DMS 273 (cell line): ENCODE measurements around the gene OGDHL.
A peak's percentile ranks its signal among the peaks of the same experiment; 100 is the strongest.
"Not testable (repeated sequence)": the region's sequence is repeated elsewhere in the genome, so short reads cannot be mapped to it uniquely, and the experiment has no call there.

ENCODE experiments used
- DNase-seq: peaks from one replicate; lab custom pipeline; 2025; ENCODE audit not compliant: unreplicated experiment; lab: John Stamatoyannopoulos, UW

Gene OGDHL

DNA sequence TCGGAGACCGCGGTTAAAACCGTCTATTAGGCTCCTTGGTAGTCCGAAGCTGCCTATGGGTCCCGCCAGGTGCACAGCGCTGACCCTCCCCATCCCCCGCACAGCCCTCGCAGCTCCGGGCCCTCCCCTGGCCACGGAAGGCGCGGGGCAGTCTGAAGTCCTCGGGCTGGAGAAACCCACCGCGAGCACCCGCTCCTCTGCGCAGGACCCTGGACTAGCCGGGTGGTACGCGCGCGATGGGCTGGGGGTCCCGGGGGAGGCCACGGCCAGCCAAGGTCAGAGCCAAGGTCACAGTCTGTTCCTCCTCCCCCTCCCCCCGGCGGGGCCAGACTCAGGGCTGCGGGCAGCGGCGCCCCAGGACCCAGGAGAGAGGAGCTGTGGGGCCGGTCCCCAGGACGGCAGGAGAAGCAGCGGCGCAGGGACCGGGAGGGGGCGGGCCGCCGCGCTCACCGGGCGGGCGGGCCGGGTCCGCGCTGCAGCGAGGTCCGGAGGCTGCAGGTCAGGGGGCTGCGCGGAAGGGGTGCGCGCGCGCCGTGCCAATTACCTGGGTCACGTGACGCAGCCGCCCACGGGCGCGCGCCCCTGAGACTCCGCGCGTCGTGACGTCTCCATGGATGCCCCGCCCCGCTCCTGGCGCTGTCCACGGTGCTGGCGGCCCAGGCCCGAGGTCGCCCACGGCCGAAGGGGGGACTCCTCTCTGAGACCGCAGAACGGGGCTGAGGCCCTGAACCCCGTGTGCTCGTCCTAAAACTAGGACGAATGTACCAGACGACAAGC lies at the start of gene OGDHL:
TSS of gene OGDHL (minus strand) at position 535 of the 777 bp plus-strand sequence. CDS start 3,731 bp downstream, outside the sequence.
- DNase-seq, result peak; percentile 81

DNA sequence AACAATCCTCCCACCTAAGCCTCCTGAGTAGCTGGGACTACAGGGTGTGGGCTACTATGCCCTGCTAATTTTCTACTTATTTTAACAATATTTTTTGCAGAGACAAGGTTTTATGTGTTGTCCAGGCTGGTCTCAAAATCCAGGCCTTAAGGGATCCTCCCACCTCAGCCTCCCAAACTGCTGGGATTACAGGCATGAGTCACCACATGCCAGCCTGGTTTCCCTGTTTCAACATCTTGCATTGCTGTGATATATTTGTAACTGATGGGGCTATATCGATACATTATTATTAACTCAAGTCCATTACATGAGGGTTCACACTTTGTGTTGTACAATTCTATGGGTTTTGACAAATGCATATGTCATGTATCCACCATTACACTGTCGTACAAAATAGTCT lies 41.9 kb upstream of the OGDHL start:
- DNase-seq, result no peak

DNA sequence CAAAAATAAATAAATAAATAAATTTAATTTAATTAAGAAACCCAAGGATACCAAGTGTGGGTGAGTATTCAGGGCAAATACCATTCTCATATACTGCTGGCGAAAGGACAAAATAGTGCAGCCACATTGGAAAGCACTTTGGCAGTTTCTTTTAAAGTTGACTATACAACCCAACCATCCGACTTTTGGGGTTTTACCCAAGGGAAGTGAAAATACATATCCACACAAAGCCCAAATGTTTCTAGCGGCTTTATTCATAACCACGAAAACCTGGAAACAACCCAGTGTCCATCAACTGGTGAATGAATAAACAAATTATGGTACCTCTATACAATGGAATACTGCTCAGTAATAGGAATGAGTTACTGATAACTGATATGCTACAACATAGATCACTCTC lies 36.2 kb upstream of the OGDHL start:
- DNase-seq, result no peak

DNA sequence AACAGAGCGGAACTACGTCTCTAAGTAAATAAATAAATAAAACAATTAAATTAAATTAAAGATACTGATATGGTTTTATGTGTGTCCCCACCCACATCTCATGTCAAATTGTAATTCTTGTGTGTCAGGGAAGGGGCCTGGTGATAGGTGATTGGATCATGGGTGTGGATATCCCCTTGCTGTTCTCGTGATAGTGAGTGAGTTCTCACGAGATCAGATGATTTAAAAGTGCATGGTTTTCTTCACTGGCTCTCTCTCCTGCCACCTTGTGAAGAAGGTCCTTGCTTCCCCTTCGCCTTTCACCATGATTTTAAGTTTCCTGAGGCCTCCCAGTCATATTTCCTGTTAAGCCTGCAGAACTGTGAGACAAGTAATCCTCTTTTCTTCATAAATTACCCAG lies 29.0 kb upstream of the OGDHL start:
- DNase-seq, result no peak

DNA sequence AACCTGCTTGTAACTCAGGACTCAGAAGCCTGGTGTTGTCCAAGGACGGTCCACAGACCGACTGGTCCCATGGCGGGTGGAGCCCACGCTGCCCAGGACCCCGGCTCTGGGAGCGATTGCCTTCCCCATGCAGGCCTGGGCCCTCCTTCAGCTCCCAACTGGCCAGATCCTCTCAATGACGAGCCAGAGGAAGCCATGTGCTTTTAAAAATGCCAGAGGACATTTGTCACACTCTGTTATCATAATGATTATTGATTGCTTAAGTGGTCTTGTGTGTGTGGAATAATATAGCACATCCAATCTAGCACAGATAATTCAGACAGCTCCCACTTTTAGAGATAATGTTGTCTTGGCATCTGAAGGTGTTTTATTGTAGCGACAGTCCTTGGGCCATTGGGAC lies 22.6 kb upstream of the OGDHL start:
- no peak for DNase-seq

DNA sequence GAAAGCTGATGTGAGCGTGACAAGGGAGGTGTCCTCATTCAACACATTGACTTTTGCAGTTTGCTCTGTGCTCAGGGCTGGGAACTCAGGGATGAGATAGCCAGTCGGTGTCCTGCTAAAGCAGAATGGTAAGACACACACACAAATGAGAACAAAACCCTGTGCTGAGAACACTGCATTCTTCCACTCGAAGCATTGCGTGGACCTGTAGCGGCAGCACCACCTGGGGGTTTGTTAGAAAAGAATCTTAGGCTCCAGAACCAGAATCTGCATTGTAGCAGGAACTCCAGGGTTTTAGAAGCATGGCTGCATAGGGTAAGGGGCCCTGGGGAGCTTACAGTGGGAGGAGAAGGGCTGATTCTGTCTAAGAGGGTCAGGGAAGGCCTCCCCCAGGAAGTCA lies 21.5 kb upstream of the OGDHL start:
- peak; percentile 12 for DNase-seq

DNA sequence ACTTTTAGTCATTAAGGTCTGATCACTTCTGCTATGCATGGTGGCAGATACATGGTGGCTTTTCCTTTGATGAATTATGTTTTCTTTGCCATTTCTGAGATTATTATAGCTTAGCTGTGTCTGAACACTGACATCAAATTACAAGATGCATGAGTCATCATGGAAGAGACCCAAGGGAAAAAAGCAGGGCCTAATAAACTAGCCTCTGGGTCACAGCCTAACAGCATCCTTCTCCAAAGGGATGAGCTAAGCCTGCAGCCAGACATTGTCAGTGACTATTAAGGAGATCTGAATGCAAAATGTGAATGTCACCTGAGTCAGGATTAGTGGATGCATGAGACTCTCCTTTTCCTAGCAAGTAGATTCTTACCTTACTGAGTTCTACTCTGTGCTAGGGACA lies 19.1 kb upstream of the OGDHL start:
- no peak for DNase-seq

DNA sequence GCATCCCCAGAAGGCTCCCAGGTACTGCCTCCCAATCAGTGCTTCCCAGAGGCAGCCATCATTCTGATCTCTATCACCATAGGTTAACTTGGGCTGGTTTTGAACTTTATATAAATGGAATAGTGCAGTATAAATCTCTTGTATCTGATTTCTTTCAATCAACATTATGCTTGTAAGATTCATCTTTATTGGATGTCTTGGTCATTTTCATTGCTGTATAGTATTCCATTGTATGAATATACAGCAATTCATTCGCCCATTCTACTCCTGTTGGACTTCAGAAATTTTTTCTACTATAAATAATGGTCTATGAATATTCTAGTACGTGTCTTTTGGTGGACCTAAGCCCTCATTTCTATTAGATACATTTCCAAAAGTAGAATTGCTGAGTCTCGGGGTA lies 16.1 kb upstream of the OGDHL start:
- no peak for DNase-seq

DNA sequence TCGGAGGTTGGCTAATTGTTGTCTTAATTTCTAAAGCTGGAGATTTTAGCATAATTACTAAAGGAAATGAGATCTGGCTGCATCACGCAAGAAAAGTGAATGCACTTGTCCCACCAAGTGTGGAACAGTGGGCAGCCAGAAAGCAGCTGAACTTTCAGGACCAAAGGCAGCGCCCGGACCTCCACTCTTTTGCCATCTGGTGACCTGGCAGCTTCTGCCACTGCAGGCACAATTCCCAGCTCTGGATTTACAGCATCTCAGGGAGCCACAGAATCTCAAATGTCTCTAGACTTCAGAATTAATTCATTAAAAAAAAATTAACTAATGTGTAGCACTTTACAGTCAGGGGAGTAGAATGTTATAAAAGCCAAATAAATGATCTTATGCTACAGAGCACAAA lies 14.7 kb upstream of the OGDHL start:
- peak; percentile 28 for DNase-seq

DNA sequence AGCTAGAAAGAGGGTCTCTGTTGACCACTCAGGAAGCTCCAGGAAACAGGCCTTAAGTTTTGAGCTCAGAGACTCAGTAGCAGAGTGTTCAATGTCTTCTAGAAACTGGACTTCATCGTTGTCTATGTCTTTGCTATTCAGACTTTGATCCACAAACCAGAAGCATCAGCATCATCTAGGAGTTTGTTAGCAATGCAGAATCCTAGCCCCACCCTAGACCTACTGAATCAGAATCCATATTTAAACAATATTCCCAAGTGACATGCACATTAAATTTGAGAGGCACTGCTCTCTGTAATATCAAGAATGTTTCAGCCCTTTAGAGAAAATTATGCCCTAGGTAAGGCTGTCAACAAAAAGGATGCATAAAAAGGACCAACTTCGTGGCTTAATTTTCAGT lies 12.9 kb upstream of the OGDHL start:
- no peak for DNase-seq

DNA sequence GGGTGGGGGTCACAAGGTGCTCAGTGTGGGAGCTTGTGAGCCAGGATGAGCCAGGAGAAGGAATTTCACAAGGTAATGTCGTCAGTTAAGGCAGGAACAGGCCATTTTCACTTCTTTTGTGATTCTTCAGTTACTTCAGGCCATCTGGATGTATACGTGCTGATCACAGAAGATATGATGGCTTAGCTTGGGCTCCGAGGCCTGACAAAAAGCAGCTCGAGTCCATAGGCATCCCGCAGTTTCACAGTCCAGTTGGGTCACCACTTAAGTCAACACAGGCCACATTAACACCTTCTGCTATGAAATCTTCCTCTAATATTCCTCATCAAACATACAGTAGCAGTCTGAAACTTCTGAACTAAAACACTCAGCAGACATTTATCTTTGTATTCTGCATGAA lies 10.8 kb upstream of the OGDHL start:
- DNase-seq, result not testable (repeated sequence)

DNA sequence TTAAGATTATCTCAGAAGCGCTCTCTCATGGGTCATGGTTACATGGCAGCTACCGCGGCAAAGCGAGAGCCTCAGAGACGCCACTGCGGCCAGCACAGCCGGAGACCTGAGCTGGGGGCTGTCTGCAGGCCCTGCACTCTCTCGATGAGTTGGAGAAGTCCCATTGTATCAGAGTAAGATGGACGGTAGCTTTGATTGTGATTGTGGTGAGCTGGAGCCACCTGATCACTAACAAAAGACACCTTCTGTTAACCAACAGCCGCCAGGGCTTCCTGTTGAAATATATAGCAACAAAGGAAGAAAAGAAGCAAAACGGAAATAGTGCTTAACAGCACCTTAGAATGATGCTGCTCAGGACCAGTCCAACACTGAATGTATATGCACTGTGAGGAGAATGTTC lies 8.9 kb upstream of the OGDHL start:
- not testable (repeated sequence) for DNase-seq

DNA sequence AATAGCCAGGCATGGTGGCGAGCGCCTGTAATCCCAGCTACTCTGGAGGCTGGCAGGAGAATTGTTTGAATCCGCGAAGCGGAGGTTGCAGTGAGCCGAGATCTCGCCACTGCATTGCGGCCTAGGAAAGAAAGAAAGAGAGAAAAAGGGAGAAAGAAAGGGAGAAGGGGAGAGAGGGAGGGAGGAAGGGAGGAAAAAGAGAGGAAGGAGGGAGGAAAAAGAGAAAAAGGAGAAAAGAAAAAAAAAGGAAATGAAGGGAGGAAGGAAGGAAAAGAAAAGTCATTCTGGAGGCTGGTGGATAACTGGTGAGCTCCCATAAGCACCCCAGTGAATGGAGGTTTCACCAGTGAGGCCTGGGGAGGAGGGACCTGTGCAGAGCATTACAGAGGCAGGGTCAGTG lies 7.6 kb upstream of the OGDHL start:
- no peak for DNase-seq

DNA sequence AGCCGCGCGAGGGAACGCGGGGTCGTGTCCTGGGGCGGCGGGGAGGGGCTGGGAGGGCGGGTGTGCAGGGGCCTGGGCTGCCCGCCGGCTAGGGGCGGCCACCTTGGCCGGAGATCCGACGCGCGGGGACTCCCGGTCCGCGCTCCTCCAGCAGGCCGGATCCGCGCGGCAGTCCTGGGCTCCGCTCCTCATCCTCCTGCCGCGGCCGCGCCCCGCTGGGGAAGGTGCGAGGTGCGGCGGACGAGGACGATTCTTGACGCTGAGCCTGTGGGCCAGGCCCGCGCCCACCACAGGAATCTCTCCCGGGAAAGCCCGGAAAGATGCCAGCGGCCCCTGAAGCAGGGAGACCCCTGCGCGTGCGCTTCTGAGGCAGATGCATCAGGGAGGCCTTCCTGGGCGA lies 6.6 kb upstream of the OGDHL start:
- no peak for DNase-seq

DNA sequence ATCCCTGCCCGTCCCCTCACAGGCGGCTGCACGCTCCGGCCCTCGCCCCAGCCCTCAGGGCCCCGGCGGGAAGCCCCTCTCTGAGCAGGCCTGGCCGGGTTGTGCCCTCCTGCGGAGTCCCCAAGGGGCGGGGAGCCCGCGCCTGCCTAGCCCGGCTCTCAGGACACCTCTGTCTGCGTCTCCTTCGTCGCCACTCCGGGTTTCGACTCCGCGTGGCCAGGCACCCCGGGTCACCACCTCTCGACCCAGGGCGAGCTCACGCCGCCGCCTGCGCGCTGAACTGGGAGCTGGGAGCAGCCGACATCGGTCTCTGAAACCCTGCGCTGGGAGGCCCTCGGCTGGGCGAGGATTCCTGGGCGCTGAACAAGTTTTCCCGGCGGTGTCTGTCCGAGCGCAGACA lies 6.2 kb upstream of the OGDHL start:
- DNase-seq, result no peak

DNA sequence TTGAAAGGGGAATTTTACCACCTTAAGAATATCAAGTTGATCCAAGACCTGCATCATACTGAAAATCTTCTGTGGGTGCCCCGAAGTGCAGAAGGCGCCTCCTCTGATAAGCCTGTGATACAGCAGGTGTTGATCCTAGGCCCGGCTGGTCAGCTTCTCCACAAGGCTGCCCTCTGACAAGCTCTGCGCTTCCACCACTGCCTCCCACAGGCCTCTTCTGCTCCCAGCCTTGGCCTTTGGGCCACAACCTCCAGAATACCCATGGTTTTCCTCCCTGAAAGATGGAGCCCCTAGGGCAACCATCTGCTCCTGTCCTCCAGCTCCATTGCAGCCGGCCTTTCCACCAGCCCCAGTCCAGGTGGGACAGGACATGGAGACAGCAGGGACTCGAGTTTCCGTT lies 5.6 kb upstream of the OGDHL start:
- DNase-seq, result no peak

DNA sequence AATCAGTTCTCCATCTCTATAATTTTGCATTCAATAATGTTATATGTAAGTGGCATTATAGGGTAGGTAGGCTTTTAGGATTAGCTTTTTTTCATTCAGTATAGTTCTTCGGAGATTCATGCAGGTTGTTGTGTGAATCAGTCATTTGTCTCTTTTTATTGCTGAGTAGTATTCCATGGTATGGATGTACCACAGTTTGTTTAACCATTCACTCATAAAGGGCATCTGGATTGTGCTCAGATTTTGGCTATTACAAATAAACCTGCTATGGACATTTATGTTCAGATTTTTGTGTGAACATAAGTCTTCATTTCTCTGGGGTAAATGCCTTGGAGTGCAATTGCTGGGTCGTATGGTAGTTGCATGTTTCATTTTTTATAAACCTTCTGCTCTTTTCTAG lies 4.4 kb upstream of the OGDHL start:
- DNase-seq, result no peak

DNA sequence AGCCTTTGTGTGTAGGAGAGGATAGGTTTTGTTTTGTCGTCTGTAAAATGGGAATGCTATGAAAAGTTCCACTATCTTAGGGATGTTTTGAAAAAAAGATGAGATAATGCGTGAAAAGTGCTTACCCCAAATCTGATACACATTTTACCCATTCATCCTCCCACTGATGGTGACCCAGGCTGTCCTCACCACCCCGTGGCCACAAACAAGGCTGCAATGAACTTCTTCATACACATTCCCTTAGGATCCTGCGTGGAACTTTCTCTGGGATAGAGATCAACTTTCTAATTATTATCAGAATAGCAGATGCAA lies 399 bp upstream of the OGDHL start:
- no peak for DNase-seq

DNA sequence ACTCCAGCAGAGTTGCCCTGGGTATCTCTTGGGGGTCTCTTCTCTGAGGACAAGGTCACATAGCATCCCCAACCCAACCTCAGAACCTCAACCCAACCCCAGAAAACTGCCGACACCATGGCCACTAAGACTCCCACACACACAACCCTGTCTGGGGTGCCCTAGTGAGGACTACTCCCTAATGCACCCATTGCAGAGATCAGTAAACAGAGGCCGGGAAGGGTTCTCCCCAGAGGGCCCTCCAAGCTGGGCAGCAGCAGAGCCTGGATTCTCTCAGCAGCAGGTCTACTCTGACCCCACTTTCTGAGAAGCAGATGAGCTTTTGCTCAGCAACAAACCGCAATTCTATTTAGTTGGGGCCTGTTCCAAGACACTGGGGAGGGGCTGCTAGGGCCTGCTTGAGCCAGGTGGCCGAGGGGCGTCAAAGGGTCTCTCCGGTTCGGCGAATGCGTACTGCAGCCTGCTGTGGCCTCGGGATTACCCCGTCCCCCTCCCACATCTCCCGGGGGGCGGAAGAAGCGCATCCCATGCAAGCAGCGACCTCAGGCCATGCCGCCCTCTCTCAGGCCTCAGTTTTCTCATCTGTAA lies 828 bp downstream of the OGDHL start:
- DNase-seq, result no peak

DNA sequence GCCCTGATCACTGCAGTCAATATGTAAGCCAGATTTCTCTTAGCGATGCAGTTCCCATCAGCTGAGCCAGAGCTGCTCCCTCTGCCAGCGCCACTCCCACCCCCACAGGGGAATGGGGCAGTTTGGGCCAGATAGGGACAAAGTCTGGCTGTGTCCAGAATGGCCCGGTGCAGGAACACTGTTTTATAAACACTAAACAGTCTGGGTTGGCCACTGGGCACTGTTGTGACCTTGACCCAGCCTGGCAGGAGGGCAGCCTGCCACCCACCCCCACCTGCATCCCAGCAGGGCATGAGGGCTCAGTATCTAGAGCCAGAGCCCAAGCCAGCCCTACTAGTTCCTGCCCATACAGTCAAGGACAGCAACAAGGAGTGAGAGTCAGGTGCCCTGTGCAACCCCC lies 1.3 kb downstream of the OGDHL start:
- no peak for DNase-seq

DNA sequence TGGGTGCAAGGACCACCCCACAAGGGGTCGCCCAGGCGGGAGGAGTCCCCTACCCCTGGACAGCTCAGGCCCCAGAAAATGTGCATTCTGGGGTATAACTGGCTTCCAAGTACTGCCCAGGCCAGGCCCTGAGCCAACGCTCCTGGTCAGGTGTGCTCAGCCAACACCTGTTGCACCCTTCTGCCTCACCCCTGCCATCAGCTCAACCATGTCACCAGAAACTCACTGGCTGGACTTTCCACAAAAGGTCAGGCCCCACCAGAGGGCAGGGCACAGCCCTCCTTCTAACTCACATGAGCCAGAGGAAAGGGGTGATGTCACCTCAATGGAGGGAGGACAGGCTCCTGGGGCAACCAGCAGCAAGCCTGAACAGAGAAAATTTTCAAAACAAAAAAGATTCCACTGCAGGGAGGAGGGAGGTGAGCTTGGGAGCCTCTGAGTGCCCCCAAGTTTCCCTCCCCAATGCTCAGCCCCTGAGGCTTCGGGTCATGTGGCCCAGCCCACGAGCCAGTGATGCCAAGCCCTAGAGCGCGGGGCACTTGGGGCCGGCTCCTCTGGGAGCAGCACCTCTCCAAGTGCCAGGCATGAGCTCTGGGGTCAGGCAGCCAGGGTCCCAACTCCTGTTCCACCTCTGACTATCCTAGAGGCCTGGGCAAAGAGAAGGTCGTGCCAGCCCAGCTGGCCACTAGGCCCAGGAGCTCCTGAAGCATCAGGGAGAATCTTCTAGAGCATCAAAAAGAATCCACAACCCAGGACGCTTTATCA lies 2.2 kb downstream of the OGDHL start:
- DNase-seq, result no peak

DNA sequence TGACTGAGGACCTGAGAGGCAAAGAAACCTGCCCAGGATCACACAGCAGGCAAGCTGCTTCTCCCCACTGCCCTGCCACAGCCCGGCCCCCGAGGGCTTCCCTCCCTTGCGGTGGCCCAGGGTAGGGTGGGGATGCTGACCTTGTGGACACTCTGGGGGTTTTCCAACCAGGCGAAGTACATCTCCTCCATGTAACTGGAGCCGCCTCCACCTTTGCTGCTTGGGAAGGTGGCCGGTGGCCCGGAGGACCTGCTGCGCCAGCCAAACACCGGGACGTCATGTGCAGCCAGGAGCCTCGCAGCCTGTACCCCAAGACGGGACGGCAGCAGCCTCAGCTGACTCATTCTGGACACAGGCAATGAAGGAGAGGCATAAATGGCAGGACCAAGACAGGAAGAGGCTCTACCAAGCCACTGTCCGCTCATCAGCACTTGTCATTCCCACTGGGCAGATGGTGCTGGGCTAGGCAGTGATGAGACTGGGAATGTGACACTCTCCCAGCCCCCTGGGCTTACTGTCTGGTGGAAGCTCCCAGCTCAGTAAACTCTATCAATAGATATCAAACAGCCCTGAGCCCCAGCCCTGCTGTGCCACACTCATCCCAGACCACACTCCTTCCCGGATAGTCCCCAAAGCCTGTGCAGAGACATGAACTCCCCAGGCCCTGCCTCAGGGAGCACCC lies 3.7 kb downstream of the OGDHL start:
- DNase-seq, result no peak
